Hepatocyte (in vitro differentiated cells): ENCODE data around the gene FBN3. TPM values are rescaled to one million over a fixed set of nuclear protein-coding genes. Genes with fewer than 3 reads are reported as not detected.
"Not testable (repeated sequence)": the region's sequence is repeated elsewhere in the genome, so short reads cannot be mapped to it uniquely, and the experiment has no call there.

Experiments used
- DNase-seq: peaks from one replicate; pipeline ENCODE4 v3.0.0-alpha.2; 2016; ENCODE audit warnings: low spot score
- H2AFZ ChIP-seq: fragments of 200-600 bp; sonication (generic); 2 replicates; pipeline ENCODE4 v1.6.0; 2016; ENCODE audit warnings: antibody characterized with exemption, mild to moderate bottlenecking
- H3K27ac ChIP-seq: fragments of 200-600 bp; sonication (generic); 2 replicates; pipeline ENCODE4 v1.5.1; 2016; ENCODE audit warnings: mild to moderate bottlenecking
- H3K27me3 ChIP-seq: fragments of 200-600 bp; sonication (generic); 2 replicates; pipeline ENCODE4 v1.6.1; 2016
- H3K36me3 ChIP-seq: fragments of 200-600 bp; sonication (generic); replicated peaks from 2 replicates; pipeline ENCODE4 v1.5.1; 2016; ENCODE audit warnings: low read depth; ENCODE audit not compliant: insufficient read depth
- H3K4me1 ChIP-seq: fragments of 200-600 bp; sonication (generic); 2 replicates; pipeline ENCODE4 v1.5.1; 2016; ENCODE audit warnings: mild to moderate bottlenecking, moderate library complexity; ENCODE audit not compliant: insufficient read depth
- H3K4me2 ChIP-seq: fragments of 200-600 bp; sonication (generic); 2 replicates; pipeline ENCODE4 v1.6.0; 2016
- H3K4me3 ChIP-seq: fragments of 200-600 bp; sonication (generic); 2 replicates; pipeline ENCODE4 v1.5.1; 2016; ENCODE audit warnings: mild to moderate bottlenecking
- H3K79me2 ChIP-seq: fragments of 200-600 bp; sonication (generic); 2 replicates; pipeline ENCODE4 v1.6.0; 2017; ENCODE audit warnings: mild to moderate bottlenecking
- H3K9me2 ChIP-seq: fragments of 200-600 bp; sonication (generic); replicated peaks from 2 replicates; pipeline ENCODE4 v1.6.0; 2017; ENCODE audit warnings: mild to moderate bottlenecking; ENCODE audit not compliant: insufficient read depth
- H3K9me3 ChIP-seq: fragments of 200-600 bp; sonication (generic); 2 replicates; pipeline ENCODE4 v1.5.1; 2016; ENCODE audit warnings: low read depth, mild to moderate bottlenecking
- H4K20me1 ChIP-seq: fragments of 200-600 bp; sonication (generic); 2 replicates; pipeline ENCODE4 v1.6.0; 2016; ENCODE audit warnings: mild to moderate bottlenecking; ENCODE audit not compliant: insufficient read depth, poor library complexity, severe bottlenecking
- EZH2 ChIP-seq: fragments of 200-600 bp; sonication (generic); IDR thresholded peaks from 2 replicates; pipeline ENCODE4 v1.6.1; 2016; ENCODE audit warnings: antibody characterized with exemption, mild to moderate bottlenecking, borderline replicate concordance
- EZH2phosphoT487 ChIP-seq: fragments of 200-600 bp; sonication (generic); IDR thresholded peaks from one replicate; pipeline ENCODE4 v1.6.1; 2018; ENCODE audit warnings: antibody characterized with exemption, mild to moderate bottlenecking, low read depth, moderate library complexity; ENCODE audit not compliant: unreplicated experiment, severe bottlenecking
- WGBS: methylation state at CpG from one replicate; pipeline ENCODE4 v1.1.6; 2016; ENCODE audit warnings: low lambda C conversion rate; ENCODE audit errors: missing lambda C conversion rate; 5-methylcytosine and 5-hydroxymethylcytosine counted together
- polyA plus RNA-seq: library from polyadenylated mRNA; unstranded; fragments of >200 nt; fragmentation: Nextera tagmentation; extraction: Ambion mirVana; gene quantifications from 2 replicates; pipeline ENCODE4 v1.2.1, GENCODE V29; 2016
- total RNA-seq: library from RNA; depleted of rRNA; stranded (reverse); fragments of >200 nt; gene quantifications from 2 replicates; pipeline ENCODE4 v1.2.3, GENCODE V29; 2014
- TF ChIP-seq, protein P1 (sequence below): fragments of 200-600 bp; sonication (generic); IDR thresholded peaks from 2 replicates; pipeline ENCODE4 v1.5.1; 2016; ENCODE audit warnings: antibody characterized with exemption, mild to moderate bottlenecking; ENCODE audit not compliant: poor library complexity

The FBN3 gene
- total and polyA plus RNA-seq, 2 experiments from 2014 or later, result 7.5 to 11.5 TPM

DNA sequence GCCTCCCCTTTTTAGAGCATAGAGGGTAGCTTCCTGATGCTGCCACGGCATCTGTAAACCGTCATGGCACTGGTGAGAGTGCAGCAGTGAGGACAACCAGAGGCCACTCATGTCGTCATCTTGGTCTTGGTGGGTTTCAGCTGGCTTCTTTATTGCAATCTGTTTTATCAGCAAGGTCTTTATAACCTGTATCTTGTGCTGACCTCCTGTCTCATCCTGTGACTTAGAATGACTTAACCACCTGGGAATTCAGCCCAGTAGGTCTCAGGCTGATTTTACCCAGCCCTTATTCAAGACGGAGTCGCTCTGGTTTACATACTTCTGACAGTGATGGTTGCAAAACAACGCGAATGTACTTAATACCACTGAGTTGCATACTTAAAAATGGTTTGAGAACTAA is 14.4 kb upstream of the FBN3 start:
- Histone ChIP-seq H2AFZ (no peak overlapping the region), H3K79me2 (no peaks in the 10 kb centered on the region), H3K4me3 (no peak overlapping the region), H3K4me2 (no peak overlapping the region), H3K4me1 (no peaks in the 10 kb centered on the region), H3K27ac (peak overlapping the region; percentile 54), H3K9me3 (no peaks in the 10 kb centered on the region), H3K27me3 (no peaks in the 10 kb centered on the region), H4K20me1 (no peaks in the 10 kb centered on the region), H3K9me2 (no peaks in the 10 kb centered on the region), H3K36me3 (no peaks in the 10 kb centered on the region)
- DNase-seq, result peak; percentile 63
- TF ChIP-seq EZH2phosphoT487 (no peak), EZH2 (no peak)
- TF ChIP-seq, protein P1, sequence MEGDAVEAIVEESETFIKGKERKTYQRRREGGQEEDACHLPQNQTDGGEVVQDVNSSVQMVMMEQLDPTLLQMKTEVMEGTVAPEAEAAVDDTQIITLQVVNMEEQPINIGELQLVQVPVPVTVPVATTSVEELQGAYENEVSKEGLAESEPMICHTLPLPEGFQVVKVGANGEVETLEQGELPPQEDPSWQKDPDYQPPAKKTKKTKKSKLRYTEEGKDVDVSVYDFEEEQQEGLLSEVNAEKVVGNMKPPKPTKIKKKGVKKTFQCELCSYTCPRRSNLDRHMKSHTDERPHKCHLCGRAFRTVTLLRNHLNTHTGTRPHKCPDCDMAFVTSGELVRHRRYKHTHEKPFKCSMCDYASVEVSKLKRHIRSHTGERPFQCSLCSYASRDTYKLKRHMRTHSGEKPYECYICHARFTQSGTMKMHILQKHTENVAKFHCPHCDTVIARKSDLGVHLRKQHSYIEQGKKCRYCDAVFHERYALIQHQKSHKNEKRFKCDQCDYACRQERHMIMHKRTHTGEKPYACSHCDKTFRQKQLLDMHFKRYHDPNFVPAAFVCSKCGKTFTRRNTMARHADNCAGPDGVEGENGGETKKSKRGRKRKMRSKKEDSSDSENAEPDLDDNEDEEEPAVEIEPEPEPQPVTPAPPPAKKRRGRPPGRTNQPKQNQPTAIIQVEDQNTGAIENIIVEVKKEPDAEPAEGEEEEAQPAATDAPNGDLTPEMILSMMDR, result no peak
- whole genome bisulfite sequencing, result 32% methylated on average over 7 of the region's 7 CpGs

DNA sequence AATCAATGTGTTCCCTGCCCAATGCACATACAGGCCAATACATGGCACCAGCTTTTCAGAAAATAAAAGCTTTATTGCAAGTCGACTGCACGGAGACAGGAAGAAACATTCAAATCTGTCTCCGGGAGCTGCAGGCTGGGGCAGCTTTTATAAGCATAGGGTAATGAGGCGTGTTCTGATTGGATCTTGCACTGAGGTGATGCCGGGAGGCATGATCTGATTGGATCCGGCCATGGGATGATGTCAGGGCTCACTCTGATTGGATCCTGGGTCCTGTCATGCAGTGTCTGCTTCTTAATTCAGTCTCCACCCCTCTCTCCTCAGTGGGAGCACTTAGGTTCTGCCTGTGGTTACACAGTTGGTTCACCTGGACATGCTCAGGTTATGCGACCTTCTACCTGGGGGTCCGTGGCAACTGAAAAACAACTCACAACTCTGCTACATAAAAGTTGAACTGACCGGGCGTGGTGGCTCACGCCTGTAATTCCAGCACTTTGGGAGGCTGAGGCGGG is 11.8 kb upstream of the FBN3 start:
- Histone ChIP-seq H3K4me3 (no peak overlapping the region), H4K20me1 (no peaks in the 10 kb centered on the region), H3K9me3 (no peaks in the 10 kb centered on the region), H2AFZ (no peak overlapping the region), H3K4me2 (no peak overlapping the region), H3K79me2 (no peaks in the 10 kb centered on the region), H3K27me3 (no peaks in the 10 kb centered on the region), H3K36me3 (no peaks in the 10 kb centered on the region), H3K27ac (no peak overlapping the region), H3K4me1 (no peaks in the 10 kb centered on the region), H3K9me2 (no peaks in the 10 kb centered on the region)
- WGBS, result 74% methylated on average over 12 of the region's 12 CpGs
- no peak for DNase-seq
- TF ChIP-seq EZH2phosphoT487 (no peak), EZH2 (no peak)
- TF ChIP-seq, protein P1, result no peak

DNA sequence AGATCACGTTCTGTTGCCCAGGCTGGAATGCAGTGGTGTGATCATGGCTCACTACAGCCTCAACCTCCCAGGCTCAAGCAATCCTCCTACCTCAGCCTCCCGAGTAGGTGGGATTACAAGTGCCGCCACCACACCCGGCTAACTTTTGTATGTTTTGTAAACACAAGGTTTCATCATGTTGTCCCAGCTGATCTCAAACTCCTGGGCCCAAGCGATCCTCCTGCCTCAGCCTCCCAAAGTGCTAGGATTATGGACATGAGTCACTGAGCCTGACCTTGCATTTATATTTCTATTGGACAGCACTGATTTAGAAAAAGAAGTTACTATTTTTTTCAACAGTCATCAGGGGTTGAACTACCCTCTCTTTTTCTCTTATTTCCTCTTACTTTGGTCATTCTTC is 9.9 kb upstream of the FBN3 start:
- not testable (repeated sequence) for H3K36me3 ChIP-seq, H3K27me3 ChIP-seq, H3K27ac ChIP-seq, H3K4me2 ChIP-seq, H2AFZ ChIP-seq, H3K79me2 ChIP-seq, DNase-seq, H3K4me1 ChIP-seq, H3K4me3 ChIP-seq, H3K9me2 ChIP-seq, H3K9me3 ChIP-seq, H4K20me1 ChIP-seq
- 69% methylated on average over 5 of the region's 5 CpGs for WGBS

DNA sequence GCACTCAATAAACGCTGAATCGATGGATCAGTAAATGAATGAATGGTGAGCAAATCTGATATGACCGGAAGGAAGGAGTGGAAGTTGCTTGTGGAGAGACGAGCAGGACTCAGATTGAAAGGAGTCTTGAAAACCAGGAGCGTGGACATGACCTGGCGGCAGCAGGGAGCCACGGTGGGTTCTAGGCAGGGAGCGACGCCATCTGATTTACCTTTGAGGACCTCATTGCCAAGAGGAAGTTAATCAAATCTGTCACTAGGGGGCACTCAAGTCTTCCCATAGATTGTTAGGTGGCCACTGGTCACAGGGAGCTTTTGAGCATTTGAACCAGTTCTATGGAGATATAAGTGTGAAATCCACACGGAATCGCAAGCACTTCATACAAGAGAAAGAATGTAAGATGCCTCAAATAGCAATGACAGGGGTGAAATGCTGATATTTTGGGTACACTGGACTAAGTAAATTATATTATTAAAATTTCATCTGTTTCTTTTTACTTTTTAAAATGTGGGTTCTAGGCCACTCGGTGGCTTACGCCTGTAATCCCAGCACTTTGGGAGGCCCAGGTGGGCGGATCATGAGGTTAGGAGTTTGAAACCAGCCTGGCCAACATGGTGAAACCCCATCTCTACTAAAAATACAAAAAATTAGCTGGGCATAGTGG is 9.2 kb upstream of the FBN3 start:
- Histone ChIP-seq H3K27ac (no peak overlapping the region), H3K4me2 (no peak overlapping the region), H3K27me3 (no peaks in the 10 kb centered on the region), H3K9me3 (no peaks in the 10 kb centered on the region), H3K36me3 (no peaks in the 10 kb centered on the region), H3K79me2 (no peaks in the 10 kb centered on the region), H2AFZ (no peak overlapping the region), H4K20me1 (no peaks in the 10 kb centered on the region), H3K4me1 (peaks cover 7% of the 10 kb centered on the region), H3K9me2 (no peaks in the 10 kb centered on the region), H3K4me3 (no peak overlapping the region)
- peak; percentile 91 for DNase-seq
- TF ChIP-seq, protein P1, result peak; percentile 71
- TF ChIP-seq EZH2phosphoT487, result no peak
- WGBS, result 59% methylated on average over 14 of the region's 14 CpGs
